H54 (cell line): ENCODE measurements around the gene ALDH4A1.
A peak's percentile ranks its signal among the peaks of the same experiment; 100 is the strongest.
"Not testable (repeated sequence)": the region's sequence is repeated elsewhere in the genome, so short reads cannot be mapped to it uniquely, and the experiment has no call there.

ENCODE experiments used
- DNase-seq: peaks from one replicate; pipeline ENCODE4 v3.0.0; 2011; ENCODE audit warnings: low spot score, mixed read lengths; ENCODE audit not compliant: insufficient read length
- FAIRE-seq: peaks from 3 replicates; lab custom pipeline; 2011; peaks lifted over from hg19 to GRCh38; lab: Jason Lieb, UNC
- POLR2A ChIP-seq: IDR thresholded peaks from 2 replicates; pipeline ENCODE4 v1.6.1; 2011; ENCODE audit warnings: low read depth, mild to moderate bottlenecking, low read length

ALDH4A1 gene

DNA sequence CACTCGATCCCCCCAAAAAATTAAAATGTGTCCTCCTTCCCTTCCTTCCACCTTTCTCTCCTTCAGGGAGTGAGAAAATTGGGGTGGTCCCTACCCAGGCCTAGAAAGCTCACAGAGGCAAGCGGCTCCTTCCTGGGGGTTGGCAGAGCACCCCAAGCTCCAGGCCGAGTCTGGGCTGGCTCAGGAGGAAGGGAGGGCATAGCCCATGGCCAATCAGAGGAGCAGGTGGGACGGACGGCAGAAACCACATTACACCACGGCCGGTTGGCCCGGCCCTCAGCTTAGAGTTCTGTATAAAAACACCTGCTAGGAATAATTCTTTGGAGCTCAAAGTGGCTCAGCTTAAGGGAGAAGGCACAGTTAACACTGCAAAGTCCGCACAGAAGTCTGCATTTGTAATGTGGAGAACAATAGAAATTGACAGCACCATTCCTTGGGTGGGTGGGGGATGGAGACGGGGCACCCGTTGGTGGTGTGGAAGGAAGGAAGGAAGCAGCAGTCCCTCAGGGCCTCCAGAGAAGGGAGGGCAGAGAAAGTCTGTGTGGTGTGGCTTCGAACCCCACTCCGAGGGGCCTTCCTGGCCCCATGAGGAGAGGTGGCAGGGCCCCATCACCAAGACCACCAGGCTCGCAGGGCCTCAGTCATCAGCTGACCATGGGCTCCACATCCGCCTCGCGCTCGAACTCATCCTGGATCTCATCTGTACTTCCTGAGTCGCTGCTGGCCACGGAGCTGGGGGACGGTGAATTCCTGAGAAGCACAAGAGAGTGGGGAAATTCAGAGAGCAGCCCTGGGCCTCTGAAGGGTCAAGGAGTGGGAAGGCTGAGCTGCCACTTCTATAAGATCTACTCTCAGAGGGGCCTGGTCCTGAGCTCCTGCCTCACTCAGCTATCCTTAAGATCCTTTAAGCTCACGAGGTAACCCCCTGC is 5.8 kb upstream of the ALDH4A1 start:
- no peak for DNase-seq
- no peak for TF ChIP-seq POLR2A
- FAIRE-seq = no peak

GRCh38 chr1:18907021-18907916 is 4.9 kb upstream of the ALDH4A1 start:
- FAIRE-seq (no peak), DNase-seq (peak; percentile 37)
- no peak for TF ChIP-seq POLR2A

- no peak for DNase-seq
- no peak for TF ChIP-seq POLR2A
- no peak for FAIRE-seq
These were observed 969 bp upstream of the ALDH4A1 start for GRCh38 chr1:18903291-18903756.

DNA sequence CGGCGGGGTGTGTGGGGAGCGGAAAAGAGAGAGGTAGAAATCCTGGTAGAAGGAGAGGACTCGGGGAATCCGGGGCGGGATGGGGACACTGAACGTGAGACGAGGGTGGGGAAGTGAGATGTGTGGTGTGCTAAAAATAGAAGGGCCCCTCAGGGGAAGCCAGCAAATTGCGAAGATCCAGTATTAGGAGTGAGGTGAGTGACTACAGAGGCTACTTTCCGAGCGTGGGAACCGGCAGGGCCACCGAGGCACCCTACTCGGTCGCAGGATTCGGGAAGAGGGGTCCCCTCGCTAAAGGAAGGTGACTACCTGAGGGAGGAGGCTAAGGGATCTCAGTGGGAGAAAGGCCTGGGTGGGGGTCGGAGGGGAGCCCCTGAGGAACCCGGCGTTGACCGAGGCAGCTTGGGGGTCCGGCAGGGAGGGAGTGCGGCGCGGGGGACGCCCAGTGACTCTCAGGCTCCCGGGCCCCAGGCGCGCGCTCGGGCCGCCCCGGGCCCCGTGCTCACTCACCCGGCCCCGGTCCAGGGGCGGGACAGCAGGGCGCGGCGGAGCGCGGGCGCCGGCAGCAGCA is 318 bp downstream of the ALDH4A1 start:
- DNase-seq = no peak
- no peak for FAIRE-seq
- no peak for TF ChIP-seq POLR2A

DNA sequence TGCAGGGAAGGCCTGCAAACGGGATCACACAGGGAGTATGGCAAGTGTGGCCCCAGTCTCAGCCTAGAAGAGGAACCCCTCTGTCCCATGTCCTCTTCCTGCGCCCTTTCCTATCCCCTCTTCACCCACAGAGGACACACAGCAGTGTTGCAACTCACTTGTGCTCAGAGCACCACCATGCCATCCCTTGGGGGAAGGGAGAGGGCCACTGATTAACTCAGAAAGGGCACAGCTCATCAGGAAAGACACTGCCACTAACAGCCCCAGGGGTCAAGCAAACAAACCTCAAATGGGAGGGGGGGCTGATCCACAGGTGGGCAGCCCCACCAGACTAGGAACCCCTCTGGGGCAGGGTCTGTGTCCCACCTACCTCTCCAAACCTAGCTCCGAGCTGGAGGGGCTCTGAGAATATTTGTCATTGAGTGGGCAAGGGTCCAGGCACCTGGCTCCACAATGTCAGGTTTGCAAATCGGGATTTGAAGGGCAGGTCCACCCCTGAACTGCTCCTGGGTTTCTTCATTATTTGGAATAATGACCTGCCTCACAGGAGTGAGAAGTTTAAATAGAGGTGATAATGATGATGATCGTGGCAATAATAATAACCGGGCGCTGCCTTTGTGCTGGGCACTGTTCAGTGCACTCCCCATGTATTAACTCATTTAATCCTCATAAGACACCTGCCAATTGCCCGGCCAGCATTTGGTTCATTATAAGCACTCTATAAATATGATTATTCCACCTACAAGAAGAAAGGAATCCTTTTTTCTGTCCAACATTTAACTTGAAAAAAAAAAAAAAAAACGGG is 1.0 kb downstream of the ALDH4A1 start:
- DNase-seq = no peak
- TF ChIP-seq POLR2A = no peak
- no peak for FAIRE-seq

GRCh38 chr1:18900303-18900841 is 2.0 kb downstream of the ALDH4A1 start:
- DNase-seq = no peak
- no peak for FAIRE-seq
- TF ChIP-seq POLR2A = no peak

- FAIRE-seq = no peak
These were observed 2.8 kb downstream of the ALDH4A1 start for GRCh38 chr1:18899363-18900049.

DNA sequence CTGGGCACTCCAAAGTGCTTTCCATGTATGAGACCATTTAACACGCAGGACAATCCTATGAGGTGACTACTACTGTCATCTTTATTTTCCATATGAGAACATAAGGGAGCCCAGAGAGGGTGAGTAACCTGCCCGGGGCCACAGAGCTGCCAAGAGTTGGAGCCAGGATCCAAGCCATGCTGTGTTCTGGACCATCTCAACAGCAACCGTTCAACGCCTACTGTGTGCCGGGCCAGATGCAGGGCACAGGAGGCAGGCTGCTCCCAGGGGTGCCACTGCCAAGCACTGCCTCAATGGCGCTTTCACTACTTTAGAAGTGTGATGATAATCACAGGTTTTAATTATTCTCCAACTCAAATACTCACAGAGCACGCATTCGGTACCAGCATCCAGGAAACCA is 3.8 kb downstream of the ALDH4A1 start:
- FAIRE-seq (no peak), DNase-seq (no peak)
- TF ChIP-seq POLR2A = no peak

More at GRCh38 chr1:18899363-18900049, 2.8 kb downstream of the ALDH4A1 start:
- DNase-seq = no peak
- no peak for TF ChIP-seq POLR2A

GRCh38 chr1:18895317-18895716 is 7.0 kb downstream of the ALDH4A1 start:
- no peak for DNase-seq
- no peak for FAIRE-seq
- no peak for TF ChIP-seq POLR2A

DNA sequence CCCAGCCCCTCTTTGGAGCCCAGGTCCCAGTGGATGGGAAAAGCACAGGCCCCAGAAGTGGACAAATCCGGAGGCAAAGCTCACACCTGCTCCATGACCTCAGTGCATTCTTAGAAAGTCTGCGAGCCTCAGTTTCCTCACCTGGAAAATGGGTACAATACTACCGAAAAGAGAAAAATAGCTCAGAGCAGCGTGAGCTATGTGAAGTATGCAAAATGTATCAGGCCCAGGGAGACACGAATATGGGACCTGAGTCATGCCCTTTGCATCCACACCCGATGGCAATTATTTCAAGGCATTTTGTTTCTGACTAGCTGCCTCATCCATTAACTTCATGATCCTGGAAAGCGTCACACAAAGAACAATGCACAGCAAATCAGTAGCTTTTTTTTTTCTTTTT is 9.2 kb downstream of the ALDH4A1 start:
- FAIRE-seq (no peak), DNase-seq (no peak)
- TF ChIP-seq POLR2A = no peak

GRCh38 chr1:18891858-18892257 is 10.5 kb downstream of the ALDH4A1 start:
- DNase-seq, FAIRE-seq: not testable (repeated sequence)

GRCh38 chr1:18891426-18891780 is 11.0 kb downstream of the ALDH4A1 start:
- TF ChIP-seq POLR2A = no peak
- FAIRE-seq = no peak
- DNase-seq = no peak
